ENCODE data around the gene CDK17.
"Not testable (repeated sequence)": the region's sequence is repeated elsewhere in the genome, so short reads cannot be mapped to it uniquely, and the experiment has no call there.

Gene CDK17

DNA sequence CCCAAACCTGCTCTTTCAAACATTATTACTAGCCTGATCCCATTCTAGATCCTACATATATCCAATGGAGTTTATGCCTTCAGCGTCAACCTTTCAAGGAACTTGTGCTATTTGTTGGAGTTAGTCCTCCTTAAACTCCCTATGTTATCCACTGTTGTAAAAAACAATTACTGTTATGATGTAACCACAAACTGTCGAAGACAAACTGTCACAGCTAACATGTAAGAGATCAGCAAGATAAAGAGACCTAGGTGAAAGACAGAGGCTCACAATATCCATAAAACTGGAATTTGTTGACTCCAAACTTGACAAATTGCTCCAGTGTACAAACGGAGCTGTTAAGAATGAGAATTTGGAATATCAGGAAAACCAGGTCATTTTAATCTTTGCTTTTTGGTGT is 70.7 kb downstream of the CDK17 start:
- Histone ChIP-seq H2AFZ (ENCODE audit: low read depth, low read length) (no peak overlapping the region), H3K27me3 (ENCODE audit: insufficient read depth, low read length) (no peaks in the 10 kb centered on the region), H3K9me3 (ENCODE audit: low read length) (peaks cover 5% of the 10 kb centered on the region), H3K36me3 (ENCODE audit: insufficient read depth, low read length) (peaks cover 21% of the 10 kb centered on the region), H3K4me3 (ENCODE audit: low read length) (no peak overlapping the region), H3K4me1 (ENCODE audit: insufficient read depth, low read length) (no peaks in the 10 kb centered on the region)

DNA sequence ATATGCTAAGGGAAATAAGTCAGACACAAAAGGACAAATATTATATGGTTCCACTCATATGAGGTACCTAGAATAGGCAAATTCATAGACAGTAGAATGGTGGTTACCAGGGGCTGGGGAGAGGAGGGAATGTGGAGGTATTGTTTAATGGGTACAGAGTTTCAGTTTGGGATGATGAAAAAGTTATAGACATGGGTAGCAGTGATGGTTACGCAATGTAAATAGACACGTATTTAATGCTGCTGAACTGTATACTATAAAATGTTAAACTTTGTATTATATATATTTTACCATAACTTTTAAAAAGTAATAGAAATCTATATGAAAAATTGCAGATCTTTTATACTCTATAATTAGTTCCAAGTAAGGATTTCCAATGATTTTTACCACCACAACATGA is 71.2 kb downstream of the CDK17 start:
- H3K4me3 ChIP-seq (ENCODE audit: low read length) = no peak overlapping the region
- no peak overlapping the region for H2AFZ ChIP-seq (ENCODE audit: low read depth, low read length)
- H3K4me1 ChIP-seq (ENCODE audit: insufficient read depth, low read length) = no peaks in the 10 kb centered on the region
- H3K9me3 ChIP-seq (ENCODE audit: low read length) = peaks cover 5% of the 10 kb centered on the region
- peaks cover 21% of the 10 kb centered on the region for H3K36me3 ChIP-seq (ENCODE audit: insufficient read depth, low read length)
- no peaks in the 10 kb centered on the region for H3K27me3 ChIP-seq (ENCODE audit: insufficient read depth, low read length)

DNA sequence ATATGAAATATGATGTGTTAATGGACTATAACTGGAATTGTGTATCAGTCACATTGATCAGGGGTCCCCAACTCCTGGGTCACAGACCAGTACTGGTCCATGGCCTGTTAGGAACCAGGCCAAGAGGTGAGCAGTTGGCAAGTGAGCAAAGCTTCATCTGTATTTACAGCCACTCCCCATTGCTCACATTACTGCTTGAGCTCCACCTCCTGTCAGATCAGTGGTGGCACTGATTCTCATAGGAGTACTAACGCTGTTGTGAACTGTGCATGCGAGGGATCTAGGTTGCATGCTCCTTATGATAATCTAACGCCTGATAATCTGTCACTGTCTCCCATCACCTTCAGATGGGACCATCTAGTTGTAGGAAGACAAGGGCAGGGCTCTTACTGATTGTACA is 72.3 kb downstream of the CDK17 start:
- H3K4me1 ChIP-seq (ENCODE audit: insufficient read depth, low read length) = no peaks in the 10 kb centered on the region
- H2AFZ ChIP-seq (ENCODE audit: low read depth, low read length) = no peak overlapping the region
- no peaks in the 10 kb centered on the region for H3K27me3 ChIP-seq (ENCODE audit: insufficient read depth, low read length)
- peaks cover 29% of the 10 kb centered on the region for H3K36me3 ChIP-seq (ENCODE audit: insufficient read depth, low read length)
- no peak overlapping the region for H3K4me3 ChIP-seq (ENCODE audit: low read length)
- peaks cover 4% of the 10 kb centered on the region for H3K9me3 ChIP-seq (ENCODE audit: low read length)

DNA sequence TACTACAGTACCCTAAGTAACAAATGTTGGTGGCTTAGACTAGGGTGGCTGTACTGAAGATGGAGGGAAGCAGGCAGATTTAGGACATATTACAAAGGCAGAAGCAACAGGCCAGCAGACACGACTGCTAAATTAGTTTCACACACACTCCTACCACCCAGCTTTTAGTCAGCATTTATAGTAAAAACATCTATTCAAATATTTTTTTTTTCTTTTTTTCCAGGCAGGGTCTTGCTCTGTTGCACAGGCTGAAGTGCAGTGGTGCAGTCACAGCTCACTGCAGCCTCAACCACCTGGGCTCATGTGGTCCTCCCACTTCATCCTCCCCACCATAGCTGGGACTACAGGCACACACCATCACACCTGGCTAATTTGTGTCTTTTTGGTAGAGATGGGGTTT is 72.9 kb downstream of the CDK17 start:
- no peak overlapping the region for H2AFZ ChIP-seq (ENCODE audit: low read depth, low read length)
- no peaks in the 10 kb centered on the region for H3K27me3 ChIP-seq (ENCODE audit: insufficient read depth, low read length)
- no peak overlapping the region for H3K4me3 ChIP-seq (ENCODE audit: low read length)
- H3K9me3 ChIP-seq (ENCODE audit: low read length) = peaks cover 4% of the 10 kb centered on the region
- H3K36me3 ChIP-seq (ENCODE audit: insufficient read depth, low read length) = peaks cover 31% of the 10 kb centered on the region
- H3K4me1 ChIP-seq (ENCODE audit: insufficient read depth, low read length) = no peaks in the 10 kb centered on the region

DNA sequence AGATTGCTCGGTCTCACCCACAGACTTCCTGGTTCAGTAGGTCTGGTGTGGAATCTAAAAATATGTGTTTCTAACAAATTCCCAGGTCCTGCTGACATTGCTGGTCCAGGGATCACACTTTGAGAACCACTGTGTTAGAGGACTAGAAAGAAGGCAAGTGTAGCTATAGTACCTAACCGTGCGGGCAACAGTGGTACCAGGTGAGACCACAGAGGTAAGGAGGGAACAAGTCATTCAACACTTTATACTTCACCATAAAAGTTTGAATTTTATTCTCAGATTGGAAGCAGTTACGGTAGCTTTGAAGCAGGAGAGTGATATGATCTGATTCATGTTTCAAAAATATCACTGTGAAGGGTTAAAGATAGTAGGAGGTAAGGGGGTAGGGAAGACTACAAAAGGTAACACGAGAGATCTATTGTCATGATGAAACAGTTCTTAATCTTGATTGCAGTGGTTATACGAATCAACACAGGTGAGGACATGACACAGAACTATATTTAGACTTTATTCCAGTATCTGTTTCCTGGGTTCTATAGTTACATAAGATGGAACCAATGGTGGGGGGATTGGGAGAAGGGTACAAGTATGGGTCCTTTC is 73.5 kb downstream of the CDK17 start:
- peaks cover 34% of the 10 kb centered on the region for H3K36me3 ChIP-seq (ENCODE audit: insufficient read depth, low read length)
- no peaks in the 10 kb centered on the region for H3K27me3 ChIP-seq (ENCODE audit: insufficient read depth, low read length)
- H3K9me3 ChIP-seq (ENCODE audit: low read length) = peaks cover 8% of the 10 kb centered on the region
- H3K4me3 ChIP-seq (ENCODE audit: low read length) = no peak overlapping the region
- no peak overlapping the region for H2AFZ ChIP-seq (ENCODE audit: low read depth, low read length)
- no peaks in the 10 kb centered on the region for H3K4me1 ChIP-seq (ENCODE audit: insufficient read depth, low read length)

DNA sequence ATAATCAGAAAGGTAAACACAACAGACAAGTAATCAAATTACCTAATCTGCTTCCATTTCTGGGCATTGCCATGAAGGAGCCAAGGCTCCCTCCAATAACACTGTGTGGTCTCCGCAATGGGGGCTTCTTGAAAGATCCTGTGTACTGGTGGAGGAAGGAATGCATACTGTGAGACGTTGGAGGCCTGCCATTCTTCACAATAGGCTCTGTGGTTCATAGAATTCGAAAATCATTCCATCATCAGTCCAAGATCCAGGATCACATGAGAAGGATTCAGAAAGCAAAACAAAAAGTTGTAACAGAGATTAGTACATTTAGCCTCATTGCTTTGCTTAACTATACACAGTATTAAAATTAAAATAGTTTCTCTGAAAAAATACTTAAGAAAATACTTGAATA is 76.3 kb downstream of the CDK17 start:
- H3K36me3 ChIP-seq (ENCODE audit: insufficient read depth, low read length) = peaks cover 21% of the 10 kb centered on the region
- no peak overlapping the region for H3K4me3 ChIP-seq (ENCODE audit: low read length)
- peaks cover 8% of the 10 kb centered on the region for H3K9me3 ChIP-seq (ENCODE audit: low read length)
- no peak overlapping the region for H2AFZ ChIP-seq (ENCODE audit: low read depth, low read length)
- no peaks in the 10 kb centered on the region for H3K4me1 ChIP-seq (ENCODE audit: insufficient read depth, low read length)
- no peaks in the 10 kb centered on the region for H3K27me3 ChIP-seq (ENCODE audit: insufficient read depth, low read length)

DNA sequence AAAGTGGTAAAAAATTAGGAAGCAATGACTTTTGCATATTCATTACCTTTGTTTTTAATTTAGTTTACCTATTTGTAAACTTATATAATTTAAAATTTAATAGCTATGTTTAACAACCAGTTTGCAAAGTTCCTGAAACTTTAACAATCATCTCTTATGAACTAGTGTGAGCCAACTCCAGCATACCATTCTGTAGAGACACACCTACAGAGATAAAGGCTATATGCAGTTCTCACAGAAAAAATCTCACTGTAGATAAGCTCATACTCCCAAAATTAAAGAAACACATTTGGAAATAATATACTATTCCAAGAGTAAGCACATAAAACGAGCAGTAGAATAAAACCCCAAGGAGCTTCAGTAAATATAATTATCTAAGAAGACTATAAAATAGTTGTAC is 77.5 kb downstream of the CDK17 start:
- Histone ChIP-seq H3K4me1 (ENCODE audit: insufficient read depth, low read length) (no peaks in the 10 kb centered on the region), H3K36me3 (ENCODE audit: insufficient read depth, low read length) (peaks cover 21% of the 10 kb centered on the region), H3K27me3 (ENCODE audit: insufficient read depth, low read length) (no peaks in the 10 kb centered on the region), H3K9me3 (ENCODE audit: low read length) (peaks cover 8% of the 10 kb centered on the region), H2AFZ (ENCODE audit: low read depth, low read length) (no peak overlapping the region), H3K4me3 (ENCODE audit: low read length) (no peak overlapping the region)

DNA sequence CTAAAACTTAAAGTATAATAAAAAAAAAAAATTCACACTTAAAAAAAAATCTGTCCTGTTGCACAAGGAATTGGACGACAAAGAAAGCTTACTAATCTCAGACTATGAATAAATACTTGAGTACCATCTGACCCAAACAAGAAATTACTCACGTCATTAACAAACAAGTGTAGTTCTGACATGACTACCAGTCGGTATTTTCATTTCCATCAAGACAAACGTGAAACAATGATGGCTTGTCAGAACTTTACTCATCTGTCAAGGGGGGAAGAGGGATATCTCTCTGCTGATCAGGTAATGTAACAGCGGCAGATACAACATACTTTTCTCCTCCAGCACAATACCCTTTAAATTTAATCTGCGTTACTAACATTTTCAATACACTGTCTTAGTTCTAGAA is 78.3 kb downstream of the CDK17 start:
- no peaks in the 10 kb centered on the region for H3K27me3 ChIP-seq (ENCODE audit: insufficient read depth, low read length)
- no peaks in the 10 kb centered on the region for H3K4me1 ChIP-seq (ENCODE audit: insufficient read depth, low read length)
- H2AFZ ChIP-seq (ENCODE audit: low read depth, low read length) = no peak overlapping the region
- H3K36me3 ChIP-seq (ENCODE audit: insufficient read depth, low read length) = peaks cover 21% of the 10 kb centered on the region
- peaks cover 6% of the 10 kb centered on the region for H3K9me3 ChIP-seq (ENCODE audit: low read length)
- no peak overlapping the region for H3K4me3 ChIP-seq (ENCODE audit: low read length)

DNA sequence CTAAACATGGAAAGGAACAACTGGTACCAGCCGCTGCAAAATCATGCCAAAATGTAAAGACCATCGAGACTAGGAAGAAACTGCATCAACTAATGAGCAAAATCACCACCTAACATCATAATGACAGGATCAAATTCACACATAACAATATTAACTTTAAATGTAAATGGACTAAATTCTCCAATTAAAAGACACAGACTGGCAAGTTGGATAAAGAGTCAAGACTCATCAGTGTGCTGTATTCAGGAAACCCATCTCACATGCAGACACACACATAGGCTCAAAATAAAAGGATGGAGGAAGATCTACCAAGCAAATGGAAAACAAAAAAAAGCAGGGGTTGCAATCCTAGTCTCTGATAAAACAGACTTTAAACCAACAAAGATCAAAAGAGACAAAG is 82.4 kb downstream of the CDK17 start:
- not testable (repeated sequence) for H3K27me3 ChIP-seq (ENCODE audit: insufficient read depth, low read length); H3K9me3 ChIP-seq (ENCODE audit: low read length); H3K4me1 ChIP-seq (ENCODE audit: insufficient read depth, low read length); H3K4me3 ChIP-seq (ENCODE audit: low read length); H2AFZ ChIP-seq (ENCODE audit: low read depth, low read length)
- peaks cover 10% of the 10 kb centered on the region for H3K36me3 ChIP-seq (ENCODE audit: insufficient read depth, low read length)

DNA sequence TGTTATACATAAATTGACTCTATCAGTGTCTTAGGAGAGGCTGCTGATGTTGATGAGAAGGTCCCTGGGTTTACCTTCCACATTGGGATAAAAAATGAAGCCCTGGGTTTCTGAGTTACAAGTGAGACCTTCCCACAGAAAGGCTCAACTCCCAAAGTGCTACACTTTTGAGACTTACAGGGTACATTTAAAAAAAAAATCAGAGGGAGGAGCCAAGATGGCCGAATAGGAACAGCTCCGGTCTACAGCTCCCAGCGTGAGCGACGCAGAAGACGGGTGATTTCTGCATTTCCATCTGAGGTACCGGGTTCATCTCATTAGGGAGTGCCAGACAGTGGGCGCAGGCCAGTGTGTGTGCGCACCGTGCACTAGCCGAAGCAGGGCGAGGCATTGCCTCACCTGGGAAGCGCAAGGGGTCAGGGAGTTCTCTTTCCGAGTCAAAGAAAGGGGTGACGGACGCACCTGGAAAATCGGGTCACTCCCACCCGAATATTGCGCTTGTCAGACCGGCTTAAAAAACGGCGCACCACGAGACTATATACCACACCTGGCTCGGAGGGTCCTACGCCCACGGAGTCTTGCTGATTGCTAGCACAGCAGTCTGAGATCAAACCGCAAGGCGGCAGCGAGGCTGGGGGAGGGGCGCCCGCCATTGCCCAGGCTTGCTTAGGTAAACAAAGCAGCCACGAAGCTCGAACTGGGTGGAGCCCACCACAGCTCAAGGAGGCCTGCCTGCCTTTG is 84.3 kb downstream of the CDK17 start:
- not testable (repeated sequence) for H3K36me3 ChIP-seq (ENCODE audit: insufficient read depth, low read length); H3K27me3 ChIP-seq (ENCODE audit: insufficient read depth, low read length); H3K4me1 ChIP-seq (ENCODE audit: insufficient read depth, low read length); H3K9me3 ChIP-seq (ENCODE audit: low read length)
- peak overlapping the region; percentile 55 for H3K4me3 ChIP-seq (ENCODE audit: low read length)
- peak overlapping the region; percentile 51 for H2AFZ ChIP-seq (ENCODE audit: low read depth, low read length)

DNA sequence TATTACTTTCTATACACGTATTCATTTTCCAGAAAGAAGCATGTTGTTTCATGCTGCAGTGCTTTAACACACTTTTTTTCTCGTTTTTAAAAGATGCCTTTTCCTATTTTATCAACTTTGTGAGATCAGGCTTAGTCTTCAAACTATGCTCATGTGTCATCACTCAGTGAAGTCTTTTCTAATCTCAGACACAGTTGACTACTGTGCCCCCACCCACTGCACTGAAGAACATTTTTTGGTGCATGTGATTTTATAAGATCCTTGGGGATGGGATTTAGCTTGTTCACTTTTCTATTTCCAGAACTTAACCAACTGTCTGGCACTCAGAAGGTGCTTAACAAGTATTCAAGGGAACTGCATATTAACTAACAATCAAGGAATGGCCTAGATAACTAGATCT is 85.5 kb downstream of the CDK17 start:
- Histone ChIP-seq H3K4me3 (ENCODE audit: low read length) (no peak overlapping the region), H3K9me3 (ENCODE audit: low read length) (peaks cover 2% of the 10 kb centered on the region), H3K27me3 (ENCODE audit: insufficient read depth, low read length) (no peaks in the 10 kb centered on the region), H3K4me1 (ENCODE audit: insufficient read depth, low read length) (peaks cover 5% of the 10 kb centered on the region), H3K36me3 (ENCODE audit: insufficient read depth, low read length) (peaks cover 13% of the 10 kb centered on the region), H2AFZ (ENCODE audit: low read depth, low read length) (no peak overlapping the region)

DNA sequence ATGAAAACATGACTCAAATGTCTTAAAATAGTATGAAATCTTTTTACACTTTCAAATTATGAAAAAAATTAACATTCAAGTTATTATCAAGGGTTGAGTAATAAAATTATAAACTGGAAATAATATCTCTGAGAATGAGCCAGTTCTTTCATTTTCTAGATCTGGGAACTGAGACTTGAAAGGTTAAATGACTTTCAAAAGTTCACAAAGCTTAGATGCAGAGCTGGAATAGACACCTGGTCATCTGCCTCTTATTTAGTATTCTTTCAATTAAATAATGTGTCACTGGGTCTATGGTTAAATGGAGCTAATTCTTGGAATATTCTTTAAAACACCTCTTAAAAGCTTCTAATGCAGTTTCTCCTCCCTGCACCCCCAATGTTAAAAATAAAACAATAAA is 86.6 kb downstream of the CDK17 start:
- Histone ChIP-seq H3K27me3 (ENCODE audit: insufficient read depth, low read length) (no peaks in the 10 kb centered on the region), H2AFZ (ENCODE audit: low read depth, low read length) (no peak overlapping the region), H3K4me1 (ENCODE audit: insufficient read depth, low read length) (peaks cover 5% of the 10 kb centered on the region), H3K4me3 (ENCODE audit: low read length) (no peak overlapping the region), H3K9me3 (ENCODE audit: low read length) (peaks cover 2% of the 10 kb centered on the region), H3K36me3 (ENCODE audit: insufficient read depth, low read length) (peaks cover 14% of the 10 kb centered on the region)

DNA sequence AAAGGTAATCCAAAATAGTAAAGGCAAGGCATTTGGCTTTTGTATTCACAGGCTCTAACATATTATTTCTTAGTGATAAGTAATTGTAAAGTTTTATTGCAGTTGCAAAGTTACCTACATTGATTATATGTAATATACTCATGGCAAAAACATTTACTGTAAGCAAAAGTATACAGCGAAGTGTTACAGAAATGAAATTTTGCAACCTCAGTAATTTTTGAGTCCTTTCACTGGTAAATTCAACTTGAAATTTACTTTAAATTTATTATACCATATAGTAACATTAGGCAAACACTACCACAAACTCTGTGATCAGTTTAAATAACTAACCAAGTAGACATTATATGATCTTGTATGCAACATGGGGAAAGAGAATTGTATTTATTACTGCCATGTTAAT is 89.0 kb downstream of the CDK17 start:
- no peaks in the 10 kb centered on the region for H3K27me3 ChIP-seq (ENCODE audit: insufficient read depth, low read length)
- H3K36me3 ChIP-seq (ENCODE audit: insufficient read depth, low read length) = peaks cover 14% of the 10 kb centered on the region
- H3K4me1 ChIP-seq (ENCODE audit: insufficient read depth, low read length) = peaks cover 5% of the 10 kb centered on the region
- no peak overlapping the region for H2AFZ ChIP-seq (ENCODE audit: low read depth, low read length)
- no peak overlapping the region for H3K4me3 ChIP-seq (ENCODE audit: low read length)
- H3K9me3 ChIP-seq (ENCODE audit: low read length) = peaks cover 2% of the 10 kb centered on the region

DNA sequence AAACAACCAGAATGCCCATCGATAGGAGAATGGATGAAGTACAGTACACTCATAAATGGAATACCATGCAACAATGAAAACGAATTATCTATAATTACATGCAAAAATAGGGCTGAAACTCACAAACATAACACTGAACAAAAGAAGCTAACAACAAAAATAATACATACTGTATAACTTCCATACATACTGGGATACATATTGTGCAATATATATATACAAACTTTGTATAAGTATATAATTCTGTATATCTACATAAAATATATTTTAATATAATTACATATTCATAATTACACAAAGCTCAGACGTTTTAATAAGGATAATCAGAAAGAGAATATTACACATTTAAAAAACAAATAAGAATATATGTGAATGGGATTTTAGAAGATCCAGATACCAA is 90.2 kb downstream of the CDK17 start:
- Histone ChIP-seq H3K27me3 (ENCODE audit: insufficient read depth, low read length) (no peaks in the 10 kb centered on the region), H3K36me3 (ENCODE audit: insufficient read depth, low read length) (peaks cover 14% of the 10 kb centered on the region), H3K4me3 (ENCODE audit: low read length) (no peak overlapping the region), H3K4me1 (ENCODE audit: insufficient read depth, low read length) (no peaks in the 10 kb centered on the region), H3K9me3 (ENCODE audit: low read length) (peaks cover 2% of the 10 kb centered on the region), H2AFZ (ENCODE audit: low read depth, low read length) (no peak overlapping the region)
